Measurements from ENCODE around the gene TMPRSS5.

The TMPRSS5 gene

DNA sequence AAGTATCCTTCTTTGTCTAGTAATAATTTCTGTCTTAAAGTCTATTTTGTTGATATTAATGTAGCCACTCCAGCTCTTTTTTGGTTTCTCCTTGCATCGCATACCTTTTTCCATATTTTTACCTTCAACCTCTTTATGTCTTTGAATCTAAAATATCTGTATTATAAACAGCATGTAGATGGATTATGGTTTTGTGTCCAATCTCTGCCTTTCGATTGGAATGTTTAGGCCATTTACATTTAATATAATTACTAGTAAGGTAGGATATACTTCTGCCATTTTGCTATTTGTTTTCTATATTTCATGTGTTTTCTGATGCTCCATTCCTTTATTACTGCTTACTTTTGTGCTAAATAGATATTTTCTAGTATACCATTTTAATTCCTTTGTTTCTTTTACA is 39.5 kb downstream of the TMPRSS5 start:
- TF ChIP-seq, protein P1, sequence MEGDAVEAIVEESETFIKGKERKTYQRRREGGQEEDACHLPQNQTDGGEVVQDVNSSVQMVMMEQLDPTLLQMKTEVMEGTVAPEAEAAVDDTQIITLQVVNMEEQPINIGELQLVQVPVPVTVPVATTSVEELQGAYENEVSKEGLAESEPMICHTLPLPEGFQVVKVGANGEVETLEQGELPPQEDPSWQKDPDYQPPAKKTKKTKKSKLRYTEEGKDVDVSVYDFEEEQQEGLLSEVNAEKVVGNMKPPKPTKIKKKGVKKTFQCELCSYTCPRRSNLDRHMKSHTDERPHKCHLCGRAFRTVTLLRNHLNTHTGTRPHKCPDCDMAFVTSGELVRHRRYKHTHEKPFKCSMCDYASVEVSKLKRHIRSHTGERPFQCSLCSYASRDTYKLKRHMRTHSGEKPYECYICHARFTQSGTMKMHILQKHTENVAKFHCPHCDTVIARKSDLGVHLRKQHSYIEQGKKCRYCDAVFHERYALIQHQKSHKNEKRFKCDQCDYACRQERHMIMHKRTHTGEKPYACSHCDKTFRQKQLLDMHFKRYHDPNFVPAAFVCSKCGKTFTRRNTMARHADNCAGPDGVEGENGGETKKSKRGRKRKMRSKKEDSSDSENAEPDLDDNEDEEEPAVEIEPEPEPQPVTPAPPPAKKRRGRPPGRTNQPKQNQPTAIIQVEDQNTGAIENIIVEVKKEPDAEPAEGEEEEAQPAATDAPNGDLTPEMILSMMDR (IDR thresholded peaks at IDR 0.05; ENCODE audit: control extremely low read depth, extremely low read depth, low read depth, missing control alignments) = no peak
- no peak for DNase-seq (ENCODE audit: extremely low spot score)
- ChIA-PET CTCF (no interaction called here), POLR2A (no interaction called here)

DNA sequence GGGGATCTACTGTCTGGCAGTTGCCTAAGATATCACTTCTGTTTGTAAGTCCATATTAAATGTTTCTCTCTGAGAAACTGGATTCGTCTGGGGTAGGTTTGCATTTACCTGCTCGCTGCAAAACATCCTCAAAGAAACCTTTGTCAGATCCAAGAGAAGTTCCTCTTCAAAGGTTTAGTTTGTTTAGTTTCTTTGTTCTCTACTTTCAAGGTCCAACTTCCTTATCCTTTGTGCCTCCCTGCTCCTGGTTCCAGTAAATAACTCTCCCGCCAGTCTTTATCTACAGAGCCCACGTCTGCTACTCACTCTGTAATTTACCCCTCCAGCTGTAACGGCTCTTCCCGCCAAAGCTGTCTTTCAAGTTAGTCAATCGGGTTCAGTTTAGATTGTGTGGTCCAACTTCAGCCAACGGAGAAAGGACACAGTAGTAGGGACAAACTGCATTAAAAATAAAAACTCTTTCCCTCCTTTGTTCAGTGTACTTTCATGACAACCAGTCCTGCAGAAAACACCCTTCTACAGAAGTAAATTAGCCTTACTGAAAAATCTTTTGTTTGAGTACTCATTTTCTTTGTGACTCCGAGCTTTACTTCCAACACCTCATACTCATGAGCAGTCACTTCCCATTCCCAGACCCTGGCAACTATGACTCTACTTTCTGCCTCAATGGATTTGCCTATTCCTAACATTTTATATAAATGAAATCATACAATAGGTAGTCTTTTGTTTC is 41.0 kb downstream of the TMPRSS5 start:
- ChIA-PET CTCF (no interaction called here), POLR2A (no interaction called here)
- TF ChIP-seq, protein P1 (IDR thresholded peaks at IDR 0.05; ENCODE audit: control extremely low read depth, extremely low read depth, low read depth, missing control alignments) = no peak
- no peak for DNase-seq (ENCODE audit: extremely low spot score)

DNA sequence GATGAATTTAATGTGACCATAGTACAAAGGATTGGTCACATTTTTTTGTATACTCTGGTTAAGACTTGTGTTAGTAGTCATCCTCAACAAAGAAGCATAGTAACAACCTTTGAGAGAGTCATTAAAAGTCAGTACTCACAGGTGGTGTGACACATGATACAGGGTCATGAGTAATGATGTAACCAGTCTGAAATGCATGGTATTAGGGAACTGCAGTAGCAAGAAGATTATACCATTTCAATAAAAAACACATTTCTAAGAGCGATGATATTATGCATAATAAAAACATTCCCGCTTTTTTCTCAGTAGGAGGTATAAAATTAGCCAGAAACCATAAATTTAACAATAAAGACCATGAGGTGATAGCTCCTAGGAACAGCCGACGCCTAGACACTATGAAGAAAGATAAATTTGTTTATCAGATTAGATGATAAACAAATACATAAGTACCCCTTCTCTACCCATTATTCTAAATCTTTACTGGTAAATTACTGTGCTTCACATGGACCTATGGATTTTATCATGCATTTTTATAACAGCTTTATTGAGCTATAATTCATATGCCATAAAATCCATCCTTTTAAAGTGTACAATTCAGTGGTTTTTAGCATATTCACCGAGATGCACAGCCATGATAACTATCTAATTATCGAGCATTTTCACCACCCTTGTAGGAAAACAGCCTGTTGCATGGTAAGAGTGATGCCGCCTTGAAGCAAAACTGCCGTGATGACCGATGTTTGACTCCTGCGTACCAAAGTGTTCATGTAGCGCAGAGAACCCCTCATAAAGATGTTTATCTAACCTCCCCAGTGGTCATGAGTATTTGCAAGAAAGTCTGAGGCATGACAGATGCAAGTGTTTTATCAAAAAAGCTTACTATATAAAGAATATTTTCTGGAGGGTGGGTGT is 41.8 kb downstream of the TMPRSS5 start:
- DNase-seq (ENCODE audit: extremely low spot score) = no peak
- ChIA-PET POLR2A (no interaction called here), CTCF (no interaction called here)
- TF ChIP-seq, protein P1 (IDR thresholded peaks at IDR 0.05; ENCODE audit: control extremely low read depth, extremely low read depth, low read depth, missing control alignments) = no peak

DNA sequence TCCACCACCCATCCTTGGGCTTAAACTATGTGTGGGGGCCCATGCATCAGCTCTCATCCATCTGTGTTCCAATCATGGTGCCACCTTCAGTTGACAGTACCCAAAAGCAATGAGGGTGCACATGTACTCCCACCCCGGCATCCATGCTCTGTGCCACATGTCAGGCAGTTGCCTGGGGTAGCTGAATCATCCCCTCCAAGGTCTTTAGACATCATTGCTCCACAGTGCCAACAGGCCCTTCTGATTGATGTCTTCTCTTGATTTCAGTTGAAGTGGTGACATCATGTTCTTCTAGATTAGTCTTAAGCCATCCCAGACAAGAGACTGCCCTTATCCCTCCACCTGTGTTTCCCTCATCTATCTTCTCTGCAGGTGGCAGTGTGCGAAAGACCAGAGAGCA is 42.5 kb downstream of the TMPRSS5 start:
- no peak for DNase-seq (ENCODE audit: extremely low spot score)
- TF ChIP-seq, protein P1 (IDR thresholded peaks at IDR 0.05; ENCODE audit: control extremely low read depth, extremely low read depth, low read depth, missing control alignments) = no peak
- POLR2A ChIA-PET = no interaction called here
- CTCF ChIA-PET = interaction anchor here (0.8 kb wide), 1 partner anchor 30 kb away, joined by 3 read pairs; no protein-coding TSS in a partner anchor

DNA sequence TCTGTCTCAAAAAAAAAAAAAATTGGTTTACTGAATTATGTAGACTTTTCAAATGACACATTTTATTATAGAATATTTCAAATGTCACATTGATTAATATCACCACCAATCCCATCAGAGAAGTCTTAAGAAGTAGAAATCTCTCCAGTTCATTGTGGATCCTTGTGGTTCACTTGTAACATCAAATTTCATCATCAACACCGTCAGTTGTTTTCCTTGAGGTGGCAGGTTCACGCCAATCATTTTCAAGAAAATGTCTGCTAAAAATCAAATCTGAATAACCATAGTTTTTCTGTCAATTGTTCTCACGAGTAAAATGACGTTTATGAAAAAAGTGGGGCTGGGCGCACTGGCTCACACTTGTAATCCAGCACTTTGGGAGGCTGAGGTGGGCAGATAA is 50.3 kb downstream of the TMPRSS5 start:
- no peak for DNase-seq (ENCODE audit: extremely low spot score)
- ChIA-PET CTCF (no interaction called here), POLR2A (no interaction called here)
- TF ChIP-seq, protein P1 (IDR thresholded peaks at IDR 0.05; ENCODE audit: control extremely low read depth, extremely low read depth, low read depth, missing control alignments) = no peak

DNA sequence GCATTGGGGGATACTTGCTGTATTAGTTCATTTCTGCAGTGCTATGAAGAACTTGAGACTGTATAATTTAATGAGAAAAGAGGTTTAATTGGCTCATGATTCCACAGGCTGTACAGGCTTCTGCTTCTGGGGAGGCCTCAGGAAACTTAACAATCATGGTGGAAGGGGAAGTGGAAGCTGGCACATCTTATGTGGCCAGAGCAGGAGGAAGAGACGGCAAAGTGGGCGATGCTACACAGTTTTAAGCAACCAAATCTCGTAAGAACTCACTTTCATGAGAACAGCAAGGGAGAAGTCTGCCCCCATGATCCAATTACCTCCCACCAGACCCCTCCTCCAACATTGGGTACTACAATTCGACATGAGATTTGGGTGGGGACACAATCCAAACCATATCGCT is 55.1 kb downstream of the TMPRSS5 start:
- DNase-seq (ENCODE audit: extremely low spot score) = no peak
- TF ChIP-seq, protein P1 (IDR thresholded peaks at IDR 0.05; ENCODE audit: control extremely low read depth, extremely low read depth, low read depth, missing control alignments) = no peak
- CTCF ChIA-PET = interaction anchor here (1.4 kb wide), 1 partner anchor 78 kb away, joined by 3 read pairs; no protein-coding TSS in a partner anchor
- POLR2A ChIA-PET = no interaction called here

Data from GM10248 (cell line).